Natural killer cell (primary cell): ENCODE measurements around the gene CORIN. TPM values are rescaled to one million over a fixed set of nuclear protein-coding genes. Genes with fewer than 3 reads are reported as not detected.

Experiments used
- ATAC-seq, 3 donors: fragments of 150-1000 bp in 2 of 3; fragments of 200-7000 bp in 1 of 3; cut with Tn5 transposase; 1 replicate in 1 of 3; 2 replicates in 2 of 3; pipeline ENCODE4 v1.10.0; 2021; ENCODE audit warnings: mild to moderate bottlenecking in 2 of 3, moderate library complexity in 2 of 3
- DNase-seq, 2 donors: peaks; one replicate each; pipeline versions ENCODE4 v3.0.0 to v3.0.0-alpha.2; 2013 to 2021; ENCODE audit warnings: mixed read lengths in 1 of 2
- H3K27ac ChIP-seq: one replicate; pipeline ENCODE4 v1.5.1; 2013; ENCODE audit warnings: mild to moderate bottlenecking, low read length
- H3K27me3 ChIP-seq: one replicate; pipeline ENCODE4 v1.6.1; 2013; ENCODE audit warnings: low read length; ENCODE audit not compliant: control insufficient read depth, insufficient read depth
- H3K36me3 ChIP-seq: one replicate; pipeline ENCODE4 v1.6.1; 2013; ENCODE audit warnings: low read length; ENCODE audit not compliant: control insufficient read depth, insufficient read depth
- H3K4me1 ChIP-seq: one replicate; pipeline ENCODE4 v1.6.1; 2013; ENCODE audit warnings: low read length; ENCODE audit not compliant: control insufficient read depth, insufficient read depth
- H3K4me3 ChIP-seq: one replicate; pipeline ENCODE4 v1.5.1; 2013; ENCODE audit warnings: low read length
- H3K9me3 ChIP-seq: one replicate; pipeline ENCODE4 v1.6.1; 2013; ENCODE audit warnings: low read length; ENCODE audit not compliant: control insufficient read depth, insufficient read depth
- H3K27ac Mint-ChIP-seq, 2 donors: one replicate each; pipeline ENCODE4 v1.8.0; 2022; ENCODE audit warnings: mild to moderate bottlenecking in 2 of 2, mixed read lengths in 2 of 2, moderate library complexity in 1 of 2
- H3K27me3 Mint-ChIP-seq, 2 donors: one replicate each; pipeline ENCODE4 v1.8.0; 2022; ENCODE audit warnings: low read depth in 2 of 2, mixed read lengths in 2 of 2
- H3K36me3 Mint-ChIP-seq: one replicate; pipeline ENCODE4 v1.8.0; 2022; ENCODE audit warnings: mixed read lengths
- H3K4me1 Mint-ChIP-seq, 2 donors: one replicate each; pipeline ENCODE4 v1.8.0; 2022; ENCODE audit warnings: mixed read lengths in 2 of 2
- H3K4me3 Mint-ChIP-seq: one replicate; pipeline ENCODE4 v1.8.0; 2022; ENCODE audit warnings: mild to moderate bottlenecking, moderate library complexity, mixed read lengths
- H3K9me3 Mint-ChIP-seq, 2 donors: one replicate each; pipeline ENCODE4 v1.8.0; 2022; ENCODE audit warnings: mixed read lengths in 2 of 2
- CTCF ChIP-seq: fragments of 200-600 bp; IDR thresholded peaks from one replicate; pipeline ENCODE4 v1.8.0; 2022; ENCODE audit warnings: antibody characterized with exemption
- WGBS: methylation state at CpG from one replicate; pipeline ENCODE4 v1.1.7; 2013; ENCODE audit warnings: missing lambda C conversion rate; ENCODE audit not compliant: insufficient coverage; 5-methylcytosine and 5-hydroxymethylcytosine counted together
- intact Hi-C: fragments of 100-400 bp; cut with micrococcal nuclease; formaldehyde crosslinking; loops from one replicate; pipeline ENCODE4 v1.14.2; 2022
- total RNA-seq, 4 donors: library from RNA; stranded (reverse); fragments of 120-200 nt in 1 of 4; gene quantifications; one replicate each; pipeline versions ENCODE4 v1.2.3 to v1.2.4, GENCODE V29; 2013 to 2022

Gene CORIN
- total RNA-seq, 3 donors from 2014 or later (not counting 1 experiment from before 2014, with no cell fraction given): 0.78 TPM; not detected in 2

GRCh38 chr4:47641755-47642154 lies 196.1 kb downstream of the CORIN start:
- Histone ChIP-seq H3K9me3 (no peaks in the 10 kb centered on the region), H3K27me3 (no peaks in the 10 kb centered on the region), H3K4me3 (no peak overlapping the region), H3K4me1 (no peaks in the 10 kb centered on the region), H3K27ac (no peak overlapping the region), H3K36me3 (no peaks in the 10 kb centered on the region)
- no peak for ATAC-seq
- Mint-ChIP-seq H3K4me3 (no peak overlapping the region), H3K27me3 (peaks cover 17 to 22% of the 10 kb centered on the region in 2 donors), H3K4me1 (no peaks in the 10 kb centered on the region), H3K36me3 (no peaks in the 10 kb centered on the region), H3K27ac (no peak overlapping the region), H3K9me3 (no peaks in the 10 kb centered on the region)
- DNase-seq: no peak
- 94% methylated on average over 1 of the region's 1 CpG for WGBS
- intact Hi-C loops: no loop called here
- TF ChIP-seq CTCF: no peak

- Mint-ChIP-seq H3K27ac (no peak overlapping the region), H3K4me3 (no peak overlapping the region), H3K27me3 (peaks cover 17 to 22% of the 10 kb centered on the region in 2 donors), H3K9me3 (no peaks in the 10 kb centered on the region), H3K36me3 (no peaks in the 10 kb centered on the region), H3K4me1 (no peaks in the 10 kb centered on the region)
- Histone ChIP-seq H3K27ac (no peak overlapping the region), H3K36me3 (no peaks in the 10 kb centered on the region), H3K9me3 (no peaks in the 10 kb centered on the region), H3K27me3 (no peaks in the 10 kb centered on the region), H3K4me1 (no peaks in the 10 kb centered on the region), H3K4me3 (no peak overlapping the region)
- no peak for ATAC-seq
- DNase-seq: no peak
- intact Hi-C loops: no loop called here
- TF ChIP-seq CTCF: no peak
Measured at GRCh38 chr4:47640911-47641310, 197.0 kb downstream of the CORIN start.

- 40% methylated on average over 3 of the region's 3 CpGs for WGBS
- Mint-ChIP-seq H3K4me3 (no peak overlapping the region), H3K36me3 (no peaks in the 10 kb centered on the region), H3K4me1 (no peaks in the 10 kb centered on the region), H3K9me3 (no peaks in the 10 kb centered on the region), H3K27ac (no peak overlapping the region), H3K27me3 (peaks cover 21 to 22% of the 10 kb centered on the region in 2 donors)
- TF ChIP-seq CTCF: no peak
- Histone ChIP-seq H3K27ac (no peak overlapping the region), H3K4me1 (no peaks in the 10 kb centered on the region), H3K36me3 (no peaks in the 10 kb centered on the region), H3K9me3 (no peaks in the 10 kb centered on the region), H3K4me3 (no peak overlapping the region), H3K27me3 (no peaks in the 10 kb centered on the region)
- intact Hi-C loops: no loop called here
- ATAC-seq: no peak
- no peak for DNase-seq
Measured at GRCh38 chr4:47639531-47639930, 198.3 kb downstream of the CORIN start.

GRCh38 chr4:47631161-47631560 lies 206.7 kb downstream of the CORIN start:
- no peak overlapping the region for H3K4me3 Mint-ChIP-seq
- no peaks in the 10 kb centered on the region for H3K9me3 ChIP-seq
- H3K36me3 Mint-ChIP-seq: no peaks in the 10 kb centered on the region
- H3K4me3 ChIP-seq: no peak overlapping the region
- no peak overlapping the region for H3K27ac Mint-ChIP-seq
- H3K27me3 ChIP-seq: no peaks in the 10 kb centered on the region
- TF ChIP-seq CTCF: no peak
- H3K4me1 ChIP-seq: no peaks in the 10 kb centered on the region
- H3K27me3 Mint-ChIP-seq: peaks cover 7 to 12% of the 10 kb centered on the region in 2 donors
- no peak for DNase-seq
- H3K36me3 ChIP-seq: no peaks in the 10 kb centered on the region
- intact Hi-C loops: no loop called here
- 95% methylated on average over 4 of the region's 4 CpGs for WGBS
- no peaks in the 10 kb centered on the region for H3K9me3 Mint-ChIP-seq
- no peak overlapping the region for H3K27ac ChIP-seq
- ATAC-seq: no peak
- H3K4me1 Mint-ChIP-seq: no peaks in the 10 kb centered on the region
